HG02642 (cell line): ENCODE data around the gene GFRA1.

ENCODE experiments used
- ATAC-seq: cut with Tn5 transposase; IDR thresholded peaks from one replicate; pipeline ENCODE4 v1.9.1; 2021; ENCODE audit warnings: mild to moderate bottlenecking; ENCODE audit not compliant: unreplicated experiment, poor library complexity

Gene GFRA1

GRCh38 chr10:116201670-116202430 lies 71.2 kb downstream of the GFRA1 start:
- ATAC-seq, result no peak

GRCh38 chr10:116201011-116201410 lies 72.0 kb downstream of the GFRA1 start:
- ATAC-seq, result no peak

- ATAC-seq, result no peak
Observed at GRCh38 chr10:116198676-116199035, 74.3 kb downstream of the GFRA1 start.

GRCh38 chr10:116197946-116198675 lies 74.9 kb downstream of the GFRA1 start:
- ATAC-seq, result no peak

DNA sequence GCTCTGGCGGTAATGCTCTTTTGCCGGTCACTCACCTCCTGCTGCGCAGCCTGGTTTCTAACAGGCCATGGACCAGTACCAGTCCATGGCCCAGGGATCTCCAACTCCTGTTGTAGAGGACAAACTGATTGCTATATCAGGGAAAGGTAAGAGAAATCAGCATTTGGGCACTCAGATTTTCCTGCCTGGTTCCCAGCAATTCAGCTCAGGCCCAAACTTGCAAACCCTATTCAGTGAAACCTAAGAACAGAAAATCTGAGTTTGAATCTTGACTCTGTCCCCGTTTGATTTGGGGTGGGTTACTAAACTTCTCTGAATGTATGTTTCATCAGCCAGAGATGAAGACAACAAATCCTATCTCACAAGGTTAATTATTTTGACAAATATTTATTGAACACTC lies 77.4 kb downstream of the GFRA1 start:
- ATAC-seq, result no peak

DNA sequence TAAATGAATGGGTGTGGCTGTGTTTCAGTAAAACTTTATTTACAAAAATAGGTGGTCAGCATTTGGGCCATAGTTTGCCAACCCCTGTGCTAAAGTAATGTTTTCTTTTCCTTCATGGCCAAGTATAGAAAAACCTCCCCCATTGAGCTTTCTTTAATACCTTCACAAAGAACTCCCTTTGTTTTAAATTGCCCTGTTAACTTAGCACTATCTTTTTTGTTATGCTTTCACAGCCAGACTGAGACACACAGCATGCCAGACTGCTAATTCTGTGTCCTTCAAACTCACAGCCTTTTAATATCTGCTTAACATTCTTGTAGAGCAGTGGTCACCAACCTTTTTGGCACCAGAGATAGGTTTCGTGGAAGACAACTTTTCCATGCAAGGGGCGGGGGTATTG lies 78.0 kb downstream of the GFRA1 start:
- no peak for ATAC-seq

DNA sequence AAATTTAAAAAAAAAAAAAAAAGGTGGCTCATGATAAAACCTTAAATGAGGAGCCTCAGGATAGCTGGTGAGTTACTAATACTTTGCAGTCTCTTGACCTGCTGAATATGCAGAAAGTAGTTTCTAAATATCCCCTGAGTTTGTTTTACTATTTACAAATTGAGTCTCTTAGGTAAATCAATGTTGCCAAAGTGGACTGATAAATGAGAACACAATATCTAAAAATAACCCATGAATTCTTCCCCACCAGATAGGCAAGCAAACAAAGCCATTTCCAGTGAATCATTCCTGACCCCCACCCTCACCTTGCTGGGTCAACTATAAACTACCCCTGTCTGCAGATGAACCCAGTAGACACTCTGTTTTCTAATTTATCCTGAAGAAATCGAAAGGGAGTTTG lies 78.9 kb downstream of the GFRA1 start:
- ATAC-seq, result no peak

GRCh38 chr10:116190883-116191282 lies 82.1 kb downstream of the GFRA1 start:
- no peak for ATAC-seq

- no peak for ATAC-seq
Observed at GRCh38 chr10:116186273-116186672, 86.7 kb downstream of the GFRA1 start.

DNA sequence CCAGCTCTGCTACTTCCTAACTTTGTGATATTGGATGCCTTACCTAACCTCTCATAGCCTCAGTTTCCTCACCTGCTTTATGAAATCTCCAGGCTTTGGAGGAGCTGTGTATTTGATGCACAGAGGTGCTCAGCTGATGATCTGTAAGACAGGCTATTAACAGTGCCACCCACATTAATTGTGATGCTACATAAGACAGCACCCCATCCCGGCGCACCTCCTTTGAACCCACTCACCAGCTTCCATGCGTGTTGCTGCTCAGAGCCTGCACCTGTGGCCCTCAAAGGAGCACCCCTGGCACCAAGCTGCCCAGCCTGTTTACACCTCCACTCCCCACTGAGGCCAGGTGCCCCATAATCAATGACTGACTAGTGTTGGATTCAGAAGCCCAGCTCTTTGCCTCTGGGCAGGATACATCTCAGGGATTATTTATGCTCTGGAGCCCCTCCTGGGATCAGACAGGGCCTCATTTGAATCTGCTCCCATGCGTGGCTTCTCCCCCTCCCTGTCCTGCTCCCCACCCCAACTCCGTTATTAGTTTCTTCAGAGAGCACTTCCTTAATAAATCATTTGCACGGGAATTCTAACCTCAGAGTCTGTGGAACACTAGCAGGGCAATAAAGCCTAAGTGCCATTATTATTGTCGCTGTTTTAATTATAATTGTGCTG lies 87.7 kb downstream of the GFRA1 start:
- ATAC-seq, result no peak

DNA sequence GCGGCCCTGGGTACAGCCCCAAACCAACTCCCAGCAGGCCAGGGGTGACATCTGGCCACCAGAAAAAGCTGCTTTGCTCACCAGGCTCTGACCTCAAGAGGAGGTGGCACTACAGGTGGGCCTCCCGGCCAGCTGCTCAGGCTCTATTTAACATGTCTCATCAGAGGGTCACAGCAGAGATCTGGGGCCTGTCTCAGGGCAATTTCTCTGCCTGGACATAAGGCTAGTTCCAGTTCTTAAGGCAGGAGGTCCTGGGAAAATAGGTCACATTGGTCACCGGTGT lies 88.6 kb downstream of the GFRA1 start:
- ATAC-seq, result no peak

GRCh38 chr10:116183733-116184511 lies 89.1 kb downstream of the GFRA1 start:
- ATAC-seq, result no peak

GRCh38 chr10:116182426-116182825 lies 90.6 kb downstream of the GFRA1 start:
- no peak for ATAC-seq

GRCh38 chr10:116178086-116178605 lies 94.9 kb downstream of the GFRA1 start:
- ATAC-seq, result no peak

- ATAC-seq, result no peak
Observed at GRCh38 chr10:116175231-116175630, 97.8 kb downstream of the GFRA1 start.

DNA sequence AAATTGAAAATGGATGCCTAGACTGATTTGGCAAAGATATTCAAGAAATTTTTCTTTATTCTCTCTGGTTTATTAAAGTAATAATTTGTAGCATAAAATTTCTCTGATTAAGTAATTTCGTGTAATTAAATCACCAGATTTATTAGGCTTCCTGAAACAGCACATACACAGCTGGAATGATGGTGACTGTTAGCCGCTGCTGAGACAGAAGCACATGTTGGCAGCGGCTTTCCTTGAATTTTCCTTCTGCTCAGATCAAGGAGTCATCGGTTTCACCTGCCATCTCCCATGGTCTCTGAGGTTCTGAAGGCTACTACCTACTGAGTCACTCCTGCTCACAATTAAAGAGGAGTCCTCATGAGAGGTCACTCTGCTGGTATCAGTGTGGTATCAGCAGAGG lies 101.5 kb downstream of the GFRA1 start:
- ATAC-seq, result no peak

GRCh38 chr10:116170815-116171250 lies 102.2 kb downstream of the GFRA1 start:
- no peak for ATAC-seq

- no peak for ATAC-seq
Observed at GRCh38 chr10:116169782-116170445, 103.1 kb downstream of the GFRA1 start.

- no peak for ATAC-seq
Observed at GRCh38 chr10:116168745-116169144, 104.3 kb downstream of the GFRA1 start.

- no peak for ATAC-seq
Observed at GRCh38 chr10:116168329-116168728, 104.7 kb downstream of the GFRA1 start.
